AG09309 (cell line): Measurements from ENCODE around the gene PCDHGA5.
"Not testable (repeated sequence)": the region's sequence is repeated elsewhere in the genome, so short reads cannot be mapped to it uniquely, and the experiment has no call there.

Experiments used
- DNase-seq: peaks from one replicate; pipeline ENCODE4 v3.0.0-alpha.2; 2010; ENCODE audit warnings: low read depth
- H3K4me3 ChIP-seq: 2 replicates; pipeline ENCODE4 v1.5.1; 2011; ENCODE audit warnings: mild to moderate bottlenecking, low read depth, low read length, moderate library complexity; ENCODE audit not compliant: control insufficient read depth
- TF ChIP-seq, protein P1 (sequence below): IDR thresholded peaks from 2 replicates; pipeline ENCODE4 v1.5.1; 2011; ENCODE audit warnings: mild to moderate bottlenecking, low read depth, low read length, inconsistent platforms; ENCODE audit not compliant: insufficient read depth, control insufficient read depth; ENCODE audit errors: missing control alignments

PCDHGA5 gene

DNA sequence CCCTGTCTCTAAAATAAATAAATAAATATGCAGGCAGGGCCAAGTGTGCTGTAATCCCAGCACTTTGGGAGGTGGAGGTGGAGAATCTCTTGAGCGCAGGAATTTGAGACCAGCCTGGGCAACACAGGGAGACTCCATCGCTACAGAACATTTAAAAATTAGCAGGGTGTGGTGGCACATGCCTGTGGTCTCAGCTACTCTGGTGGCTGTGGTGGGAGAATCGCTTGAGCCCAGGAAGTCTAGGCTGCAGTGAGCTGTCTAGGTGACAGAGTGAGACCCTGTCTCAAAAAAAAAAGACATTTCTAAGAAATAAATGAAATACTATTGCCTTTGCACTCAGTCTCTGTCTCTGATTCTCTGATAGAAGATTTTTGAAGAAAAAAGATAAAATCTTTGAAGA is 47.6 kb downstream of the PCDHGA5 start:
- H3K4me3 ChIP-seq, result no peak overlapping the region
- TF ChIP-seq, protein P1, sequence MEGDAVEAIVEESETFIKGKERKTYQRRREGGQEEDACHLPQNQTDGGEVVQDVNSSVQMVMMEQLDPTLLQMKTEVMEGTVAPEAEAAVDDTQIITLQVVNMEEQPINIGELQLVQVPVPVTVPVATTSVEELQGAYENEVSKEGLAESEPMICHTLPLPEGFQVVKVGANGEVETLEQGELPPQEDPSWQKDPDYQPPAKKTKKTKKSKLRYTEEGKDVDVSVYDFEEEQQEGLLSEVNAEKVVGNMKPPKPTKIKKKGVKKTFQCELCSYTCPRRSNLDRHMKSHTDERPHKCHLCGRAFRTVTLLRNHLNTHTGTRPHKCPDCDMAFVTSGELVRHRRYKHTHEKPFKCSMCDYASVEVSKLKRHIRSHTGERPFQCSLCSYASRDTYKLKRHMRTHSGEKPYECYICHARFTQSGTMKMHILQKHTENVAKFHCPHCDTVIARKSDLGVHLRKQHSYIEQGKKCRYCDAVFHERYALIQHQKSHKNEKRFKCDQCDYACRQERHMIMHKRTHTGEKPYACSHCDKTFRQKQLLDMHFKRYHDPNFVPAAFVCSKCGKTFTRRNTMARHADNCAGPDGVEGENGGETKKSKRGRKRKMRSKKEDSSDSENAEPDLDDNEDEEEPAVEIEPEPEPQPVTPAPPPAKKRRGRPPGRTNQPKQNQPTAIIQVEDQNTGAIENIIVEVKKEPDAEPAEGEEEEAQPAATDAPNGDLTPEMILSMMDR, result no peak
- no peak for DNase-seq

GRCh38 chr5:141412854-141413539 is 49.0 kb downstream of the PCDHGA5 start, which contains the start of gene PCDHGA10:
TSS of gene PCDHGA10 (plus strand) at chr5:141412987. CDS start at chr5:141413176, 189 bp downstream.
- DNase-seq, result no peak
- TF ChIP-seq, protein P1, result peak; percentile 70
- H3K4me3 ChIP-seq, result peak within 1 kb of the TSS; percentile 25

DNA sequence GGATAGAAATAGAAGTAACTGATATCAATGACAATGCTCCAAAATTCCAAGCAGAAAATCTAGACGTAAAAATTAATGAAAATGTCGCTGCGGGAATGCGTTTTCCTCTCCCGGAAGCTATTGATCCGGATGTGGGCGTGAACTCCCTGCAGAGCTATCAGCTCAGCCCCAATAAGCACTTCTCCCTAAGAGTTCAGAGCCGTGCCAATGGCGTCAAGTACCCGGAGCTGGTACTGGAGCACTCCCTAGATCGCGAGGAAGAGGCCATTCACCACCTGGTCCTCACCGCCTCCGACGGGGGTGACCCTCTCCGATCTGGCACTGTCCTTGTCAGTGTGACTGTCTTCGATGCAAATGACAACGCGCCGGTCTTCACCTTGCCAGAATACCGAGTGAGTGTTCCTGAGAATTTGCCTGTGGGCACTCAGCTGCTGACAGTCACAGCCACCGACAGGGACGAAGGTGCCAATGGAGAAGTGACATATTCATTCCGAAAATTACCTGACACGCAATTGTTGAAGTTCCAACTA is 49.6 kb downstream of the PCDHGA5 start:
- peak overlapping the region; percentile 25 for H3K4me3 ChIP-seq
- DNase-seq, result no peak
- TF ChIP-seq, protein P1, result no peak

- H3K4me3 ChIP-seq, DNase-seq: not testable (repeated sequence)
Measured at GRCh38 chr5:141414548-141415274, 50.7 kb downstream of the PCDHGA5 start.

- not testable (repeated sequence) for DNase-seq, H3K4me3 ChIP-seq
Measured at GRCh38 chr5:141415275-141415618, 51.3 kb downstream of the PCDHGA5 start.
